ENCODE data around the gene CFAP251. TPM values are rescaled to one million over a fixed set of nuclear protein-coding genes. Genes with fewer than 3 reads are reported as not detected.

The CFAP251 gene
- total and polyA plus RNA-seq, 4 donors, result 4.4 to 12.2 (median 8.2) TPM

GRCh38 chr12:121968876-121969275 is 50.5 kb downstream of the CFAP251 start:
- Histone ChIP-seq H3K4me1 (ENCODE audit: control insufficient read depth, insufficient read depth, low read length) (no peaks in the 10 kb centered on the region), H3K36me3 (ENCODE audit: control insufficient read depth, insufficient read depth, low read length) (peaks cover 14% of the 10 kb centered on the region), H3K27me3 (ENCODE audit: control insufficient read depth, insufficient read depth, low read length) (no peaks in the 10 kb centered on the region), H3K4me3 (ENCODE audit: low read depth, low read length) (no peak overlapping the region), H3K27ac (ENCODE audit: low read depth, low read length) (no peak overlapping the region), H3K9me3 (ENCODE audit: control insufficient read depth, insufficient read depth, low read length) (no peaks in the 10 kb centered on the region)
- DNase-seq (ENCODE audit: low read depth in 4 of 6, low spot score in 6 of 6), result no peak
- 64% methylated on average over 7 of the region's 10 CpGs for WGBS (ENCODE audit: insufficient coverage)

- 40% methylated on average over 1 of the region's 4 CpGs for WGBS (ENCODE audit: insufficient coverage)
- H3K27ac ChIP-seq (ENCODE audit: low read depth, low read length), result no peak overlapping the region
Observed at GRCh38 chr12:121969726-121970125, 51.3 kb downstream of the CFAP251 start.

GRCh38 chr12:121970581-121971300 is 52.3 kb downstream of the CFAP251 start:
- no peak overlapping the region for H3K4me3 ChIP-seq (ENCODE audit: low read depth, low read length)
- peaks cover 14% of the 10 kb centered on the region for H3K36me3 ChIP-seq (ENCODE audit: control insufficient read depth, insufficient read depth, low read length)
- no peaks in the 10 kb centered on the region for H3K4me1 ChIP-seq (ENCODE audit: control insufficient read depth, insufficient read depth, low read length)
- H3K9me3 ChIP-seq (ENCODE audit: control insufficient read depth, insufficient read depth, low read length), result no peaks in the 10 kb centered on the region
- no peak overlapping the region for H3K27ac ChIP-seq (ENCODE audit: low read depth, low read length)
- no peaks in the 10 kb centered on the region for H3K27me3 ChIP-seq (ENCODE audit: control insufficient read depth, insufficient read depth, low read length)
- WGBS (ENCODE audit: insufficient coverage), result 75% methylated on average over 6 of the region's 6 CpGs
- DNase-seq (ENCODE audit: low read depth in 4 of 6, low spot score in 6 of 6), result no peak

More at GRCh38 chr12:121969726-121970125, 51.3 kb downstream of the CFAP251 start:
- peak in 1 of 6 donors; percentile 60 for DNase-seq (ENCODE audit: low read depth in 4 of 6, low spot score in 6 of 6)
- no peaks in the 10 kb centered on the region for H3K4me1 ChIP-seq (ENCODE audit: control insufficient read depth, insufficient read depth, low read length)
- peaks cover 14% of the 10 kb centered on the region for H3K36me3 ChIP-seq (ENCODE audit: control insufficient read depth, insufficient read depth, low read length)
- no peaks in the 10 kb centered on the region for H3K27me3 ChIP-seq (ENCODE audit: control insufficient read depth, insufficient read depth, low read length)
- H3K9me3 ChIP-seq (ENCODE audit: control insufficient read depth, insufficient read depth, low read length), result no peaks in the 10 kb centered on the region
- H3K4me3 ChIP-seq (ENCODE audit: low read depth, low read length), result no peak overlapping the region

- no peaks in the 10 kb centered on the region for H3K4me1 ChIP-seq (ENCODE audit: control insufficient read depth, insufficient read depth, low read length)
- no peak overlapping the region for H3K27ac ChIP-seq (ENCODE audit: low read depth, low read length)
- H3K36me3 ChIP-seq (ENCODE audit: control insufficient read depth, insufficient read depth, low read length), result peaks cover 16% of the 10 kb centered on the region
- H3K27me3 ChIP-seq (ENCODE audit: control insufficient read depth, insufficient read depth, low read length), result no peaks in the 10 kb centered on the region
- H3K9me3 ChIP-seq (ENCODE audit: control insufficient read depth, insufficient read depth, low read length), result no peaks in the 10 kb centered on the region
- no peak for DNase-seq (ENCODE audit: low read depth in 4 of 6, low spot score in 6 of 6)
- WGBS (ENCODE audit: insufficient coverage), result 60% methylated on average over 1 of the region's 13 CpGs
- H3K4me3 ChIP-seq (ENCODE audit: low read depth, low read length), result no peak overlapping the region
Observed at GRCh38 chr12:121974026-121974985, 55.9 kb downstream of the CFAP251 start.

GRCh38 chr12:121975021-121975420 is 56.6 kb downstream of the CFAP251 start:
- Histone ChIP-seq H3K27me3 (ENCODE audit: control insufficient read depth, insufficient read depth, low read length) (no peaks in the 10 kb centered on the region), H3K4me3 (ENCODE audit: low read depth, low read length) (no peak overlapping the region), H3K36me3 (ENCODE audit: control insufficient read depth, insufficient read depth, low read length) (peaks cover 18% of the 10 kb centered on the region), H3K4me1 (ENCODE audit: control insufficient read depth, insufficient read depth, low read length) (no peaks in the 10 kb centered on the region), H3K27ac (ENCODE audit: low read depth, low read length) (no peak overlapping the region), H3K9me3 (ENCODE audit: control insufficient read depth, insufficient read depth, low read length) (no peaks in the 10 kb centered on the region)
- WGBS (ENCODE audit: insufficient coverage), result 44% methylated on average over 4 of the region's 6 CpGs
- DNase-seq (ENCODE audit: low read depth in 4 of 6, low spot score in 6 of 6), result no peak

- Histone ChIP-seq H3K27ac (ENCODE audit: low read depth, low read length) (no peak overlapping the region), H3K9me3 (ENCODE audit: control insufficient read depth, insufficient read depth, low read length) (no peaks in the 10 kb centered on the region), H3K4me1 (ENCODE audit: control insufficient read depth, insufficient read depth, low read length) (no peaks in the 10 kb centered on the region), H3K36me3 (ENCODE audit: control insufficient read depth, insufficient read depth, low read length) (peaks cover 12% of the 10 kb centered on the region), H3K27me3 (ENCODE audit: control insufficient read depth, insufficient read depth, low read length) (no peaks in the 10 kb centered on the region), H3K4me3 (ENCODE audit: low read depth, low read length) (no peak overlapping the region)
- no peak for DNase-seq (ENCODE audit: low read depth in 4 of 6, low spot score in 6 of 6)
- WGBS (ENCODE audit: insufficient coverage), result no CpG with 5 or more reads among the region's 5 CpGs
Observed at GRCh38 chr12:121976950-121977349, 58.6 kb downstream of the CFAP251 start.

- Histone ChIP-seq H3K36me3 (ENCODE audit: control insufficient read depth, insufficient read depth, low read length) (peaks cover 12% of the 10 kb centered on the region), H3K27ac (ENCODE audit: low read depth, low read length) (no peak overlapping the region), H3K4me1 (ENCODE audit: control insufficient read depth, insufficient read depth, low read length) (no peaks in the 10 kb centered on the region), H3K4me3 (ENCODE audit: low read depth, low read length) (no peak overlapping the region), H3K27me3 (ENCODE audit: control insufficient read depth, insufficient read depth, low read length) (no peaks in the 10 kb centered on the region), H3K9me3 (ENCODE audit: control insufficient read depth, insufficient read depth, low read length) (no peaks in the 10 kb centered on the region)
- no peak for DNase-seq (ENCODE audit: low read depth in 4 of 6, low spot score in 6 of 6)
- WGBS (ENCODE audit: insufficient coverage), result 77% methylated on average over 7 of the region's 11 CpGs
Observed at GRCh38 chr12:121980191-121980891, 61.9 kb downstream of the CFAP251 start.

- Histone ChIP-seq H3K27me3 (ENCODE audit: control insufficient read depth, insufficient read depth, low read length) (no peaks in the 10 kb centered on the region), H3K4me3 (ENCODE audit: low read depth, low read length) (no peak overlapping the region), H3K9me3 (ENCODE audit: control insufficient read depth, insufficient read depth, low read length) (no peaks in the 10 kb centered on the region), H3K36me3 (ENCODE audit: control insufficient read depth, insufficient read depth, low read length) (peaks cover 12% of the 10 kb centered on the region), H3K4me1 (ENCODE audit: control insufficient read depth, insufficient read depth, low read length) (no peaks in the 10 kb centered on the region), H3K27ac (ENCODE audit: low read depth, low read length) (no peak overlapping the region)
- WGBS (ENCODE audit: insufficient coverage), result 68% methylated on average over 9 of the region's 14 CpGs
- no peak for DNase-seq (ENCODE audit: low read depth in 4 of 6, low spot score in 6 of 6)
Observed at GRCh38 chr12:121980892-121981272, 62.5 kb downstream of the CFAP251 start.

GRCh38 chr12:121981456-121981855 is 63.1 kb downstream of the CFAP251 start:
- no peaks in the 10 kb centered on the region for H3K9me3 ChIP-seq (ENCODE audit: control insufficient read depth, insufficient read depth, low read length)
- H3K27me3 ChIP-seq (ENCODE audit: control insufficient read depth, insufficient read depth, low read length), result no peaks in the 10 kb centered on the region
- peaks cover 7% of the 10 kb centered on the region for H3K36me3 ChIP-seq (ENCODE audit: control insufficient read depth, insufficient read depth, low read length)
- 85% methylated on average over 6 of the region's 8 CpGs for WGBS (ENCODE audit: insufficient coverage)
- no peak overlapping the region for H3K27ac ChIP-seq (ENCODE audit: low read depth, low read length)
- no peak overlapping the region for H3K4me3 ChIP-seq (ENCODE audit: low read depth, low read length)
- no peaks in the 10 kb centered on the region for H3K4me1 ChIP-seq (ENCODE audit: control insufficient read depth, insufficient read depth, low read length)
- DNase-seq (ENCODE audit: low read depth in 4 of 6, low spot score in 6 of 6), result no peak
